ENCODE results near the gene MRM3.
"Not testable (repeated sequence)": the region's sequence is repeated elsewhere in the genome, so short reads cannot be mapped to it uniquely, and the experiment has no call there.

MRM3 gene

DNA sequence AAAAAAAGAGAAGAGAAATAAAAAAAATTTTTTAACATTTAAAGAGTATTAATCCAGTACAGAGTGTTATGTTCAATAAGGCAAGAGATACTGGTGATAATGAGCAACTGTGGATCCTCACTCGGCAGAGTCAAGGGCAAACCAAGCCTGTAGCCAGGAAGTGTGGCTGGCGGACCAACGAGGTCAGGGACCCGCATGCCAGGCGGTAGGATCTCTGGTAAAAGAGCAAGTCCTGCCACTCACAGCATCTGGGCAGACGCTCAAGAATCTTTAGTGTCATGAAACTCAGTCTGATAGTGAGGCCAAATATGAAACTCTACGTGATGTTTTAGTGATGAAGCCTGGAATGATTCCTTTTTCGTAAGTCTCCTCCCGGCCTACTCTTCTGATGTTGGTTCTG is 21.8 kb upstream of the MRM3 start:
- TF ChIP-seq, protein P1, sequence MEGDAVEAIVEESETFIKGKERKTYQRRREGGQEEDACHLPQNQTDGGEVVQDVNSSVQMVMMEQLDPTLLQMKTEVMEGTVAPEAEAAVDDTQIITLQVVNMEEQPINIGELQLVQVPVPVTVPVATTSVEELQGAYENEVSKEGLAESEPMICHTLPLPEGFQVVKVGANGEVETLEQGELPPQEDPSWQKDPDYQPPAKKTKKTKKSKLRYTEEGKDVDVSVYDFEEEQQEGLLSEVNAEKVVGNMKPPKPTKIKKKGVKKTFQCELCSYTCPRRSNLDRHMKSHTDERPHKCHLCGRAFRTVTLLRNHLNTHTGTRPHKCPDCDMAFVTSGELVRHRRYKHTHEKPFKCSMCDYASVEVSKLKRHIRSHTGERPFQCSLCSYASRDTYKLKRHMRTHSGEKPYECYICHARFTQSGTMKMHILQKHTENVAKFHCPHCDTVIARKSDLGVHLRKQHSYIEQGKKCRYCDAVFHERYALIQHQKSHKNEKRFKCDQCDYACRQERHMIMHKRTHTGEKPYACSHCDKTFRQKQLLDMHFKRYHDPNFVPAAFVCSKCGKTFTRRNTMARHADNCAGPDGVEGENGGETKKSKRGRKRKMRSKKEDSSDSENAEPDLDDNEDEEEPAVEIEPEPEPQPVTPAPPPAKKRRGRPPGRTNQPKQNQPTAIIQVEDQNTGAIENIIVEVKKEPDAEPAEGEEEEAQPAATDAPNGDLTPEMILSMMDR (IDR thresholded peaks at IDR 0.05; ENCODE audit: low read depth, low read length): no peak
- no peak overlapping the region for H3K4me3 ChIP-seq (ENCODE audit: low read depth, low read length)

DNA sequence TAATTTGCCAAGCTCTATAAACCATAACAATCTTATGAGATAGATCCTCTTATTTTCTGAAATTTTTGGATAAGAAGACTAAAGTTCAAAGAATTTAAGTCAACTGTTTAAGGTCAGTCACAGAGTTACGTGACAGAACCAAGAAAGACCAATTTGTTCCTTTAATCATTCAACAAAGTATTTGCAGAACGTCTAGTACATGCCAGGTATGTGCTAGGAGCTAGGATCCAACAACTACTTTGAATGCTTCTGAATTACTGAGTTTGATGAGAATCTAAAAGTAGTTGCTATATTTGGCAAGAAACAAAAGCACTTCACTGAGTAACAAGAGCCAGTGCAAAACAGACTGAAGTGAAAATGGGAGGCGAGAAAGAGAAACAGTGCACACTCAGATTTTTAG is 15.1 kb upstream of the MRM3 start:
- TF ChIP-seq, protein P1 (IDR thresholded peaks at IDR 0.05; ENCODE audit: low read depth, low read length): no peak
- H3K4me3 ChIP-seq (ENCODE audit: low read depth, low read length): no peak overlapping the region

DNA sequence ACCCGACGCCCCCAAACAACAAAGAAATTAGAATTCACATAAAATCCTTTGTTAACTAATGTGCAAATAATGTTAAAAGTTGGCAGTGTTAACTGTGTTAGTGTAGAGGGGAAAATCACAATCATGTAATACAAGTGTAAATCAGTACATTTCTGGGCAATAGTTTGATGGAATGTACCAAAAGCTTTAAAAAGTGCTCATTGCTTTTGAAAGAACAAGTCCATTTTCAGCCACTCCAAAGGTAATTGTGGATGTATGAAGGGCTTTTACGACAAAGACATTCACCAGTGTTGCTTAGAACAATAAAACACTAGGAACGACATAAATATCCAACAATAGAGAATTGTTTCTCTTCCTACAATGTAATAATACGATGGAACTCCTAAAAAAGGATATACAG is 9.1 kb upstream of the MRM3 start:
- H3K4me3 ChIP-seq (ENCODE audit: low read depth, low read length): no peak overlapping the region
- TF ChIP-seq, protein P1 (IDR thresholded peaks at IDR 0.05; ENCODE audit: low read depth, low read length): no peak

DNA sequence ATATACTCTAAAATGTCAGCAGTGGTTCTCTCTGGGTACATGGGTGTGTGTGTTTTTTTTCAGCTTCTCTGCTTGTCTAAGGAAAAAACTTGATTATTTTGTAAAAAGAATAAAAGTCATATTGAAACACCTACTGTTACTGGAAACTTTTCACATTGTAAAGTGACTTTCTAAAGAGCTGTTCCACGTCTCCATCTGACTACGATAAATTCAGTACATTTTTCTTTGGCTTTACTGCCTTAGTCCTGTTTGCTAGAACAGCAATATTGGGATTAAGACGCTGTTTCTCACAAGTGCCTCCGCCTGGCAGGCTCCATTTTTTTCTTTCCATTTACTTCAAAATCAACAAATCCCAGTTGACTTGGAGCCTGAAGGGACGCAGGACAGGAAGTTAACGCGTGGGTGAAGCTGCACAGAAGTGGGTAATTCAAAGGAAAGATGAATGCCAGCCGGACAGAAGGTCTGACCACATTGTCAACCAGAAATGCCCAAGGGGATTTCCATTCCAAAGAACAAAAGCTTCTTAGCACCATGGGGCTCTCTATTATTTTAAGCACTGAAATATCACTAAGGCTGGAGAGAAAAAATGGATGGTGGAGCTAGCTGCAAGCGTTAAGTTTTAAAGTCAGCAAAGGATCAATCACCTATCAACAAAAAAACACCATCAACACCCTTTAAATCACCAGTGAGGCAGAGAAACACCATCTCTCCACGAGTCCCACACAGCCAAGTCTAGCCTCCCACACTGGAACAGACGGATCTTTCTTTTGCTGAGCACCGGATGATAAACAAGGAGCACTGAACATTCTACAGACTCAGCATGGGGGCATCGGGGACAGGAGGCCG is 8.5 kb upstream of the MRM3 start:
- TF ChIP-seq, protein P1 (IDR thresholded peaks at IDR 0.05; ENCODE audit: low read depth, low read length): no peak
- no peak overlapping the region for H3K4me3 ChIP-seq (ENCODE audit: low read depth, low read length)

DNA sequence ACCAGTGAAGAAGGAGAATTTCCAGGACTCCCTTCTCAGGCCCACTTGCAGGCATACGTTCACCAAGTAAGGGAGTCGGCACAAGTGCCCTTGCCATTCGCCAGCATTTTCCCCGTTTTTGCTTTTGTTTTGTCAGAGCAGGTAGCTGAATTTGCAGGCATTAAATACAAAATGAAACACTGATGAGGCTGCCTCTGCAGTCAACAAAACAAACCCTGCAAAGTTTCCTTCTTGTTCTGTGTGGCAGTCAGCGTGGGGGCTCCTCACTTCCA is 7.9 kb upstream of the MRM3 start:
- H3K4me3 ChIP-seq (ENCODE audit: low read depth, low read length): no peak overlapping the region
- TF ChIP-seq, protein P1 (IDR thresholded peaks at IDR 0.05; ENCODE audit: low read depth, low read length): no peak

DNA sequence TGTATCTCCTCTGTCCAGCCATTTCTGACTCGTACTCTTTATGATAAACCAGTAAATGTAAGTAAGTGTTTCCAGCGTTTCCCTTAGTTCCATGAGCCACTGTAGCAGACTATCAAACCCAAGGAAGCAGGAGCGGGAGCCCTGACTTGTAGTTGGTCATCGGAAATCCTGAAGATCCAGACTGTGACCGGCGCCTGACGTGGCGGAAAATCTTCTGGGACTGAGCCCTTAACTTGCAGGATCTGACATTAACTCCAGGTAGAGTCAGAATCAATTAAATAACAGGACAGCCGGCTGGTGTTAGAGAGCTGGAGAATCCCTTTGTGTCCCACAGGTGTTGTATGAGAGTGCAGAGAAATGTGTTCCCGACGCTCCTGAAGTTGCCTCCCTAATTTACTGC is 4.1 kb upstream of the MRM3 start:
- TF ChIP-seq, protein P1 (IDR thresholded peaks at IDR 0.05; ENCODE audit: low read depth, low read length): no peak
- no peak overlapping the region for H3K4me3 ChIP-seq (ENCODE audit: low read depth, low read length)

DNA sequence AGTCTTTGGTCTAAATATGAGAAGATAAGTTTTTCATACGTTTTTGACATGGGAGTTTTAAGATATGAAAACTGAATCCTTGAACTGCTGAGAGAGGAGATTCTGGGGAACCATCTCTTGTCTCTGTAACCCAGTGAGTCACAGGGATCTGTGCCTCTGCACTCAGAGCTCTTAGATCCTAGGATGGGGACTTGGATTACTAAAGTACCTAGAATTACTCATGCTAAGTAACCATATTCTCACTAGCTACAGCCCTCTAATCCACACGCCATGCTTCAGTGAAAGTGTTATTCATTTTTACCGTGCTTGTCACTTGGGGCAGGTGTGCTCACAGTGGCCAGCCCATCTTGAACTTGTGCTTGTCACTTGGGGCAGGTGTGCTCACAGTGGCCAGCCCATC is 2.0 kb downstream of the MRM3 start:
- TF ChIP-seq, protein P1 (IDR thresholded peaks at IDR 0.05; ENCODE audit: low read depth, low read length): no peak

DNA sequence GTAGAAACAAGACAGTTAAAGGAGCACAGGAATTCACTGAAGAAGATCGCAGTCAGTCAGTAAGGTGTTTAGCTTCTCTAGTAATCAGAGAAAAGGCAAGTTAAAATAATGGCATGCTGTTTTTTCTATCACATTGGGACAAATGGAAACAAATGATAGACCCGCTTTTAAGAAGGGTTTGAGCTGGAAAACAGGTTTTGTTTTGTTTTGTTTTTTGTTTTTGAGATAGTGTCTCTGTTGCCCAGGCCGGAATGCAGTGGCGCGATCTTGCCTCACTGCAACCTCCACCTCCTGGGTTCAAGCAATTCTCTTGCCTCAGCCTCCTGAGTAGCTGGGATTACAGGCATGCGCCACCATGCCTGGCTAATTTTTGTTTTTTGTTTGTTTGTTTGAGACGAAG is 3.7 kb downstream of the MRM3 start:
- H3K4me3 ChIP-seq (ENCODE audit: low read depth, low read length): not testable (repeated sequence)

More for the DNA sequence above, 2.0 kb downstream of the MRM3 start:
- no peak overlapping the region for H3K4me3 ChIP-seq (ENCODE audit: low read depth, low read length)

Measured in WI38 (cell line).